T-cell (primary cell): Measurements from ENCODE around the gene PGP. TPM values are rescaled to one million over a fixed set of nuclear protein-coding genes. Genes with fewer than 3 reads are reported as not detected.

Experiments
- ATAC-seq, 4 experiments: fragments of 200-7000 bp in 3 of 4; fragments of 150-1000 bp in 1 of 4; cut with Tn5 transposase; replicated peaks in 1 of 4; 1 replicate in 3 of 4; 2 replicates in 1 of 4; pipeline ENCODE4 v1.10.0; 2021; ENCODE audit warnings: moderate library complexity in 3 of 4, mild to moderate bottlenecking in 2 of 4, moderate number of reproducible peaks in 1 of 4
- CTCF ChIA-PET, 2 donors: fragments of 300-600 bp; sonication (Branson Sonifier 250); formaldehyde crosslinking; loops; one replicate each; lab custom pipeline; 2022; ENCODE audit warnings: antibody characterized with exemption in 2 of 2; lab: Charles Lee
- POLR2A ChIA-PET, 2 donors: fragments of 300-600 bp; sonication (Branson Sonifier 250); formaldehyde crosslinking; loops; one replicate each; lab custom pipeline; 2022; ENCODE audit warnings: antibody characterized with exemption in 2 of 2; lab: Charles Lee
- DNase-seq, 35 experiments: peaks; one replicate each; pipeline versions ENCODE4 v3.0.0 to v3.0.0-alpha.2; 2013 to 2023
- H3K27ac ChIP-seq: one replicate; pipeline ENCODE4 v1.5.1; 2013; ENCODE audit warnings: low read length
- H3K27me3 ChIP-seq, 2 experiments: replicated peaks in 1 of 2; 1 replicate in 1 of 2; 2 replicates in 1 of 2; pipeline versions ENCODE4 v1.6.1 to v1.7.0; 2013; ENCODE audit warnings: low read length in 1 of 2, mixed read lengths in 1 of 2; ENCODE audit not compliant: control insufficient read depth in 2 of 2, insufficient read depth in 2 of 2; ENCODE audit errors: extremely low read depth in 1 of 2
- H3K36me3 ChIP-seq, 2 donors: 1 replicate in 1 of 2; 2 replicates in 1 of 2; pipeline versions ENCODE4 v1.6.1 to v1.7.0; 2013; ENCODE audit warnings: low read length in 1 of 2; ENCODE audit not compliant: control insufficient read depth in 2 of 2, insufficient read depth in 1 of 2; ENCODE audit errors: extremely low read depth in 1 of 2
- H3K4me1 ChIP-seq, 2 experiments: 1 replicate in 1 of 2; 2 replicates in 1 of 2; pipeline versions ENCODE4 v1.6.1 to v1.7.0; 2013; ENCODE audit warnings: low read length in 2 of 2, mixed read lengths in 1 of 2; ENCODE audit not compliant: insufficient read depth in 2 of 2, control insufficient read depth in 1 of 2; ENCODE audit errors: extremely low read depth in 1 of 2
- H3K4me3 ChIP-seq, 2 donors: 1 replicate in 1 of 2; 2 replicates in 1 of 2; pipeline versions ENCODE4 v1.5.1 to v1.7.0; 2013; ENCODE audit warnings: mild to moderate bottlenecking in 2 of 2, low read length in 1 of 2, moderate library complexity in 1 of 2; ENCODE audit not compliant: control insufficient read depth in 1 of 2; ENCODE audit errors: extremely low read depth in 1 of 2
- H3K9me3 ChIP-seq: 2 replicates; pipeline ENCODE4 v1.7.0; 2013
- H3K27ac Mint-ChIP-seq, 2 donors: one replicate each; pipeline ENCODE4 v1.8.0; 2020 to 2021; ENCODE audit warnings: mild to moderate bottlenecking in 2 of 2, mixed read lengths in 2 of 2
- H3K27me3 Mint-ChIP-seq, 2 donors: one replicate each; pipeline ENCODE4 v1.8.0; 2021 to 2022; ENCODE audit warnings: mixed read lengths in 2 of 2
- H3K36me3 Mint-ChIP-seq: one replicate; pipeline ENCODE4 v1.8.0; 2021; ENCODE audit warnings: mixed read lengths
- H3K4me1 Mint-ChIP-seq, 3 donors: one replicate each; pipeline ENCODE4 v1.8.0; 2020 to 2022; ENCODE audit warnings: mixed read lengths in 3 of 3, mild to moderate bottlenecking in 1 of 3
- H3K4me3 Mint-ChIP-seq, 3 donors: one replicate each; pipeline ENCODE4 v1.8.0; 2020 to 2022; ENCODE audit warnings: mild to moderate bottlenecking in 3 of 3, mixed read lengths in 3 of 3, moderate library complexity in 3 of 3
- H3K9me3 Mint-ChIP-seq, 3 donors: one replicate each; pipeline ENCODE4 v1.8.0; 2020 to 2022; ENCODE audit warnings: mixed read lengths in 3 of 3
- WGBS: methylation state at CpG from one replicate; pipeline ENCODE4 v1.1.5; 2013; ENCODE audit warnings: missing lambda C conversion rate; ENCODE audit not compliant: insufficient coverage; 5-methylcytosine and 5-hydroxymethylcytosine counted together
- total RNA-seq, 35 experiments: library from RNA in 6 of 35; stranded (reverse) in 6 of 35; fragments of 120-200 nt in 1 of 35; gene quantifications; one replicate each; pipeline versions ENCODE4 v1.2.1 to v1.2.4 and lab custom pipeline; 2013 to 2026

The PGP gene
- total RNA-seq, 5 donors from 2014 or later (not counting 1 experiment from before 2014, with no cell fraction given), result 12.7 to 23.1 (median 20.4) TPM

- no peaks in the 10 kb centered on the region for H3K27me3 ChIP-seq
- H3K4me3 Mint-ChIP-seq, result peak overlapping the region; percentile 57 to 78 (median 59)
- DNase-seq (no peak), ATAC-seq (no peak)
- H3K9me3 Mint-ChIP-seq, result no peaks in the 10 kb centered on the region
- ChIA-PET POLR2A (no interaction called here), CTCF (no interaction called here)
- H3K9me3 ChIP-seq, result no peaks in the 10 kb centered on the region
- peaks cover 12 to 17% (median 16%) of the 10 kb centered on the region in 3 donors for H3K4me1 Mint-ChIP-seq
- no peaks in the 10 kb centered on the region for H3K27me3 Mint-ChIP-seq
- peaks cover 9 to 13% of the 10 kb centered on the region in 2 donors for H3K36me3 ChIP-seq
- H3K27ac Mint-ChIP-seq, result no peak overlapping the region
- peaks cover 2% of the 10 kb centered on the region for H3K36me3 Mint-ChIP-seq
- 100% methylated on average over 2 of the region's 4 CpGs for WGBS
- H3K4me3 ChIP-seq, result no peak overlapping the region
- no peak overlapping the region for H3K27ac ChIP-seq
- peaks cover 6 to 29% of the 10 kb centered on the region in 2 experiments for H3K4me1 ChIP-seq
Observed at GRCh38 chr16:2216330-2216729, 1.7 kb upstream of the PGP start.

- peaks cover 2% of the 10 kb centered on the region for H3K36me3 Mint-ChIP-seq
- DNase-seq (peak in 2 of 35 experiments; percentile 14 to 21), ATAC-seq (peak in 3 of 4 experiments; percentile 9 to 16 (median 10))
- no peaks in the 10 kb centered on the region for H3K27me3 Mint-ChIP-seq
- Histone ChIP-seq H3K27ac (no peak overlapping the region), H3K27me3 (no peaks in the 10 kb centered on the region), H3K4me3 (peak overlapping the region; percentile 26 to 83), H3K9me3 (no peaks in the 10 kb centered on the region), H3K4me1 (peaks cover 6 to 29% of the 10 kb centered on the region in 2 experiments), H3K36me3 (peaks cover 9 to 16% of the 10 kb centered on the region in 2 donors)
- CTCF ChIA-PET, result interaction anchor here in 1 of 2 donors (0.5 to 0.6 kb wide), 2 partner anchors 59 to 306 kb away, joined by 3 read pairs; partner anchors contain the start of gene TRAF7
- no peak overlapping the region for H3K27ac Mint-ChIP-seq
- H3K4me1 Mint-ChIP-seq, result peaks cover 12 to 17% (median 16%) of the 10 kb centered on the region in 3 donors
- H3K9me3 Mint-ChIP-seq, result no peaks in the 10 kb centered on the region
- H3K4me3 Mint-ChIP-seq, result peak overlapping the region; percentile 72 to 78 (median 72)
- POLR2A ChIA-PET, result interaction anchor here in 1 of 2 donors (1.0 kb wide), 1 partner anchor 59 kb away, joined by 3 read pairs; the partner anchor contains the start of gene TRAF7
- WGBS, result 1% methylated on average over 98 of the region's 98 CpGs
Observed at GRCh38 chr16:2213817-2214718, 572 bp downstream of the PGP start.

GRCh38 chr16:2212362-2213324, 2.0 kb downstream of the PGP start:
- no peaks in the 10 kb centered on the region for H3K27me3 ChIP-seq
- Mint-ChIP-seq H3K36me3 (peaks cover 5% of the 10 kb centered on the region), H3K4me1 (peaks cover 15 to 19% (median 18%) of the 10 kb centered on the region in 3 donors), H3K4me3 (peak overlapping the region; percentile 72), H3K27ac (no peak overlapping the region), H3K27me3 (no peaks in the 10 kb centered on the region), H3K9me3 (no peaks in the 10 kb centered on the region)
- CTCF ChIA-PET, result no interaction called here
- ATAC-seq (no peak), DNase-seq (no peak)
- POLR2A ChIA-PET, result no interaction called here
- no peaks in the 10 kb centered on the region for H3K9me3 ChIP-seq
- H3K36me3 ChIP-seq, result peaks cover 13 to 30% of the 10 kb centered on the region in 2 donors
- peaks cover 6 to 29% of the 10 kb centered on the region in 2 experiments for H3K4me1 ChIP-seq
- no peak overlapping the region for H3K27ac ChIP-seq
- H3K4me3 ChIP-seq, result no peak overlapping the region
- WGBS, result 89% methylated on average over 16 of the region's 19 CpGs

DNA sequence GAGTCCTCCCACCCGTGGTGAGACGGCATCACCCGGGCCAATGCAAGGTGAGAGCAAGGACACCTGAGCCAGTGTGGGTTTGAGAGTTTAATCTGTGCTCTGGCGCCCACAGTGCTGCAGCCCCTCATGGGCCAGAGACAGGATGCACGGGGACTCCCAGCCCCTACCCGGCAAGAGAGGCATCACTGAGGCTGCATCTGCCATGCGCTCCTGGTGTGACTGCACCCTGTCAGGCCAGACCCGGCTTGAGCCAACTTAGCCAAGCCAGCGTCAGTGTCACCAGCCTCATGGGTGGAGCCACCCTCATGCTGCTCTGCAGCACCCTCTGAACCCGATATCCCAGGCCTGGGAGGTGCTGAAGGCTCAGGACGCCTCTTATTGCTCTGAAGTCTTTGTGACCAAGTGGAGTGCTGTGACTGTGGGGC, 2.7 kb downstream of the PGP start:
- no peak overlapping the region for H3K27ac Mint-ChIP-seq
- peaks cover 9% of the 10 kb centered on the region for H3K36me3 Mint-ChIP-seq
- 91% methylated on average over 8 of the region's 11 CpGs for WGBS
- CTCF ChIA-PET, result no interaction called here
- no peaks in the 10 kb centered on the region for H3K9me3 ChIP-seq
- DNase-seq (no peak), ATAC-seq (no peak)
- no peaks in the 10 kb centered on the region for H3K9me3 Mint-ChIP-seq
- no peak overlapping the region for H3K27ac ChIP-seq
- H3K4me3 ChIP-seq, result no peak overlapping the region
- H3K27me3 Mint-ChIP-seq, result no peaks in the 10 kb centered on the region
- POLR2A ChIA-PET, result no interaction called here
- peaks cover 13 to 37% of the 10 kb centered on the region in 2 donors for H3K36me3 ChIP-seq
- peaks cover 20 to 24% (median 22%) of the 10 kb centered on the region in 3 donors for H3K4me1 Mint-ChIP-seq
- peaks cover 6 to 34% of the 10 kb centered on the region in 2 experiments for H3K4me1 ChIP-seq
- no peaks in the 10 kb centered on the region for H3K27me3 ChIP-seq
- peak overlapping the region in 2 of 3 donors; percentile 45 to 72 for H3K4me3 Mint-ChIP-seq

GRCh38 chr16:2210386-2211365, 4.0 kb downstream of the PGP start, which contains the start of gene BRICD5:
TSS of gene BRICD5 (minus strand) at chr16:2210863. CDS start at chr16:2210833, 30 bp downstream.
- peaks cover 13 to 38% of the 10 kb centered on the region in 2 donors for H3K36me3 ChIP-seq
- H3K9me3 ChIP-seq, result no peaks in the 10 kb centered on the region
- H3K27ac Mint-ChIP-seq, result no peak within 1 kb of the TSS
- H3K27me3 ChIP-seq, result no peaks in the 10 kb centered on the region
- no peak within 1 kb of the TSS for H3K4me3 Mint-ChIP-seq
- H3K4me1 ChIP-seq, result peaks cover 10 to 40% of the 10 kb centered on the region in 2 experiments
- 79% methylated on average over 18 of the region's 24 CpGs for WGBS
- peaks cover 27 to 32% (median 32%) of the 10 kb centered on the region in 3 donors for H3K4me1 Mint-ChIP-seq
- H3K27ac ChIP-seq, result no peak within 1 kb of the TSS
- H3K27me3 Mint-ChIP-seq, result no peaks in the 10 kb centered on the region
- POLR2A ChIA-PET, result no interaction called here
- no peaks in the 10 kb centered on the region for H3K9me3 Mint-ChIP-seq
- ATAC-seq (no peak), DNase-seq (no peak)
- peaks cover 9% of the 10 kb centered on the region for H3K36me3 Mint-ChIP-seq
- CTCF ChIA-PET, result no interaction called here
- H3K4me3 ChIP-seq, result no peak within 1 kb of the TSS
